HEK293 (cell line): ENCODE data around the gene SORBS2.
A peak's percentile ranks its signal among the peaks of the same experiment; 100 is the strongest.

ENCODE experiments used
- GLI4 ChIP-seq: fragments of 450-650 bp; formaldehyde crosslinking; IDR thresholded peaks from 2 replicates; pipeline ENCODE4 v1.5.1; 2016; ENCODE audit warnings: missing biosample characterization, missing genetic modification characterization
- HOXA7 ChIP-seq: sonication (generic); formaldehyde crosslinking; IDR thresholded peaks from 2 replicates; pipeline ENCODE4 v1.8.1; 2022; ENCODE audit warnings: missing genetic modification reagents, borderline replicate concordance
- KLF1 ChIP-seq: fragments of 450-650 bp; formaldehyde crosslinking; IDR thresholded peaks from 2 replicates; pipeline ENCODE4 v1.5.1; 2016; ENCODE audit warnings: missing biosample characterization, missing genetic modification characterization
- RBAK ChIP-seq: fragments of 450-650 bp; formaldehyde crosslinking; IDR thresholded peaks from 2 replicates; pipeline ENCODE4 v1.5.1; 2016; ENCODE audit warnings: missing biosample characterization, missing genetic modification characterization
- REPIN1 ChIP-seq: fragments of 450-650 bp; formaldehyde crosslinking; IDR thresholded peaks from 2 replicates; pipeline ENCODE4 v1.5.1; 2017; ENCODE audit warnings: missing biosample characterization, missing genetic modification characterization, low read depth
- SALL2 ChIP-seq: fragments of 450-650 bp; formaldehyde crosslinking; IDR thresholded peaks from 2 replicates; pipeline ENCODE4 v1.5.0; 2017; ENCODE audit warnings: missing biosample characterization, mild to moderate bottlenecking, missing genetic modification characterization, borderline replicate concordance
- SCRT2 ChIP-seq: fragments of 450-650 bp; formaldehyde crosslinking; IDR thresholded peaks from 2 replicates; pipeline ENCODE4 v1.5.1; 2016; ENCODE audit warnings: missing biosample characterization, missing genetic modification characterization
- SP3 ChIP-seq: fragments of 450-650 bp; formaldehyde crosslinking; IDR thresholded peaks from 2 replicates; pipeline ENCODE4 v1.5.1; 2016; ENCODE audit warnings: missing biosample characterization, missing genetic modification characterization
- YY1 ChIP-seq: fragments of 450-650 bp; formaldehyde crosslinking; IDR thresholded peaks from 2 replicates; pipeline ENCODE4 v1.5.1; 2018; ENCODE audit warnings: missing biosample characterization, missing genetic modification characterization
- YY2 ChIP-seq: fragments of 450-650 bp; formaldehyde crosslinking; IDR thresholded peaks from 2 replicates; pipeline ENCODE4 v1.5.1; 2016; ENCODE audit warnings: missing biosample characterization, missing genetic modification characterization
- ZFP41 ChIP-seq: fragments of 450-650 bp; formaldehyde crosslinking; IDR thresholded peaks from 2 replicates; pipeline ENCODE4 v1.5.1; 2016; ENCODE audit warnings: missing biosample characterization, missing genetic modification characterization, borderline replicate concordance
- ZNF121 ChIP-seq: fragments of 450-650 bp; formaldehyde crosslinking; IDR thresholded peaks from 2 replicates; pipeline ENCODE4 v1.5.1; 2016; ENCODE audit warnings: missing biosample characterization, missing genetic modification characterization
- ZNF184 ChIP-seq: fragments of 450-650 bp; IDR thresholded peaks from 2 replicates; pipeline ENCODE4 v1.5.1; 2018; ENCODE audit warnings: missing biosample characterization, mild to moderate bottlenecking, missing genetic modification characterization
- ZNF211 ChIP-seq: fragments of 450-650 bp; formaldehyde crosslinking; IDR thresholded peaks from 2 replicates; pipeline ENCODE4 v1.5.1; 2016; ENCODE audit warnings: low read depth, missing biosample characterization, missing genetic modification characterization
- ZNF391 ChIP-seq: fragments of 450-650 bp; formaldehyde crosslinking; IDR thresholded peaks from 2 replicates; pipeline ENCODE4 v1.5.1; 2016; ENCODE audit warnings: low read depth, missing biosample characterization, missing genetic modification characterization, borderline replicate concordance
- ZNF423 ChIP-seq: fragments of 450-650 bp; formaldehyde crosslinking; IDR thresholded peaks from 2 replicates; pipeline ENCODE4 v1.5.1; 2016; ENCODE audit warnings: missing biosample characterization, missing genetic modification characterization
- ZNF530 ChIP-seq: fragments of 450-650 bp; formaldehyde crosslinking; IDR thresholded peaks from 2 replicates; pipeline ENCODE4 v1.5.1; 2016; ENCODE audit warnings: low read depth, missing biosample characterization, missing genetic modification characterization
- ZNF555 ChIP-seq: fragments of 450-650 bp; formaldehyde crosslinking; conservative IDR thresholded peaks from 2 replicates; pipeline ENCODE4 v1.5.1; 2017; ENCODE audit warnings: missing biosample characterization, mild to moderate bottlenecking, missing genetic modification characterization, inconsistent platforms
- ZNF558 ChIP-seq: fragments of 450-650 bp; formaldehyde crosslinking; IDR thresholded peaks from 2 replicates; pipeline ENCODE4 v1.5.1; 2016; ENCODE audit warnings: missing biosample characterization, missing genetic modification characterization
- ZNF560 ChIP-seq: fragments of 450-650 bp; formaldehyde crosslinking; IDR thresholded peaks from 2 replicates; pipeline ENCODE4 v1.5.1; 2017; ENCODE audit warnings: missing biosample characterization, missing genetic modification characterization, borderline replicate concordance
- ZNF664 ChIP-seq: fragments of 450-650 bp; formaldehyde crosslinking; IDR thresholded peaks from 2 replicates; pipeline ENCODE4 v1.5.1; 2016; ENCODE audit warnings: missing biosample characterization, missing genetic modification characterization
- ZNF670 ChIP-seq: fragments of 450-650 bp; formaldehyde crosslinking; IDR thresholded peaks from 2 replicates; pipeline ENCODE4 v1.5.1; 2016; ENCODE audit warnings: missing biosample characterization, missing genetic modification characterization, low read depth
- ZNF701 ChIP-seq: fragments of 450-650 bp; formaldehyde crosslinking; IDR thresholded peaks from 2 replicates; pipeline ENCODE4 v1.5.1; 2016; ENCODE audit warnings: missing biosample characterization, missing genetic modification characterization
- ZNF747 ChIP-seq: fragments of 450-650 bp; formaldehyde crosslinking; IDR thresholded peaks from 2 replicates; pipeline ENCODE4 v1.5.1; 2016; ENCODE audit warnings: missing biosample characterization, missing genetic modification characterization
- ZNF837 ChIP-seq: fragments of 450-650 bp; formaldehyde crosslinking; IDR thresholded peaks from 2 replicates; pipeline ENCODE4 v1.5.1; 2016; ENCODE audit warnings: missing biosample characterization, missing genetic modification characterization
- TF ChIP-seq, protein P1 (sequence below): fragments of 450-650 bp; formaldehyde crosslinking; IDR thresholded peaks from 2 replicates; pipeline ENCODE4 v1.5.1; 2016; ENCODE audit warnings: missing biosample characterization, missing genetic modification characterization, low read depth
- TF ChIP-seq, protein P2 (sequence below): fragments of 450-650 bp; formaldehyde crosslinking; IDR thresholded peaks from 2 replicates; pipeline ENCODE4 v1.5.1; 2016; ENCODE audit warnings: missing biosample characterization, missing genetic modification characterization
- TF ChIP-seq, protein P3 (sequence below): sonication (generic); formaldehyde crosslinking; IDR thresholded peaks from 2 replicates; pipeline ENCODE4 v1.8.1; 2022; ENCODE audit warnings: mild to moderate bottlenecking, moderate library complexity, missing genetic modification reagents
- TF ChIP-seq, protein P4 (sequence below): fragments of 450-650 bp; formaldehyde crosslinking; IDR thresholded peaks from 2 replicates; pipeline ENCODE4 v1.5.1; 2016; ENCODE audit warnings: missing biosample characterization, missing genetic modification characterization
- TF ChIP-seq, protein P5 (sequence below): fragments of 450-650 bp; formaldehyde crosslinking; IDR thresholded peaks from 2 replicates; pipeline ENCODE4 v1.5.1; 2016; ENCODE audit warnings: missing biosample characterization, missing genetic modification characterization
- TF ChIP-seq, protein P6 (sequence below): fragments of 450-650 bp; formaldehyde crosslinking; IDR thresholded peaks from 2 replicates; pipeline ENCODE4 v1.5.1; 2016; ENCODE audit warnings: missing biosample characterization, missing genetic modification characterization, borderline replicate concordance

SORBS2 gene

DNA sequence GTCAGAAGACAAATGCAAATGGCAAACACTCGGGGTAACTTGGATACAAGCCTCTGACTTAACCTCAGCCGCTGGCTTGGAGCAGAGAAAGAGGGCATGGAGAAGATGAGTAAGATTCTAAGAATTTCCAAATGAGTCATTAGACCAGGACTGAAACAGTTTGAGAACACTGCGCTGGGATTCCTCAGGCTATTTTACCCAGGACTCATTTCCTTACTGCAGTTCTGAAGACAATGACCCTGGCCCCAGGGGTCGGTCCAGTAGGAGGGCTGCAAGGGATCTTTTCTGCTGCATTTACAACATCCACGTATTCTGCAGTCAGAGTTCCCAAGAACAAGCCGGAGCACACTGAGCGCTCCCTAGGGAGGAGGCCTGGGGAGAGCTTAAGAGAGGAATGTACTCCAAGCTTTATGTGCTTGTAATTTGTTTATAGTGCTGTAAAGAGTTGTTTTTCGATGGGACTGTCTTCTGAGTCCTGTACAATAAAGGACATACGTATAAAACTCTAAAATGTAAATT, 27.3 kb upstream of the SORBS2 start (continued):
- TF ChIP-seq, protein P1, sequence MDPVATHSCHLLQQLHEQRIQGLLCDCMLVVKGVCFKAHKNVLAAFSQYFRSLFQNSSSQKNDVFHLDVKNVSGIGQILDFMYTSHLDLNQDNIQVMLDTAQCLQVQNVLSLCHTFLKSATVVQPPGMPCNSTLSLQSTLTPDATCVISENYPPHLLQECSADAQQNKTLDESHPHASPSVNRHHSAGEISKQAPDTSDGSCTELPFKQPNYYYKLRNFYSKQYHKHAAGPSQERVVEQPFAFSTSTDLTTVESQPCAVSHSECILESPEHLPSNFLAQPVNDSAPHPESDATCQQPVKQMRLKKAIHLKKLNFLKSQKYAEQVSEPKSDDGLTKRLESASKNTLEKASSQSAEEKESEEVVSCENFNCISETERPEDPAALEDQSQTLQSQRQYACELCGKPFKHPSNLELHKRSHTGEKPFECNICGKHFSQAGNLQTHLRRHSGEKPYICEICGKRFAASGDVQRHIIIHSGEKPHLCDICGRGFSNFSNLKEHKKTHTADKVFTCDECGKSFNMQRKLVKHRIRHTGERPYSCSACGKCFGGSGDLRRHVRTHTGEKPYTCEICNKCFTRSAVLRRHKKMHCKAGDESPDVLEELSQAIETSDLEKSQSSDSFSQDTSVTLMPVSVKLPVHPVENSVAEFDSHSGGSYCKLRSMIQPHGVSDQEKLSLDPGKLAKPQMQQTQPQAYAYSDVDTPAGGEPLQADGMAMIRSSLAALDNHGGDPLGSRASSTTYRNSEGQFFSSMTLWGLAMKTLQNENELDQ (tag by site-specific recombination) = no peak
- TF ChIP-seq REPIN1 (tag by site-specific recombination) (no peak), GLI4 (tag by site-specific recombination) (no peak), ZNF555 (tag by site-specific recombination) (no peak), HOXA7 (CRISPR knock-in tag) (no peak), ZFP41 (tag by site-specific recombination) (no peak), RBAK (no peak), ZNF211 (tag by site-specific recombination) (no peak), ZNF558 (tag by site-specific recombination) (no peak), SCRT2 (tag by site-specific recombination) (no peak), ZNF560 (tag by site-specific recombination) (no peak), KLF1 (tag by site-specific recombination) (no peak), ZNF701 (no peak), ZNF423 (tag by site-specific recombination) (peak; percentile 73), ZNF670 (tag by site-specific recombination) (no peak), ZNF837 (tag by site-specific recombination) (no peak), YY2 (no peak), ZNF391 (tag by site-specific recombination) (0 out of 2 replicates have a peak, but pooled peaks have one; percentile 11), ZNF747 (tag by site-specific recombination) (no peak), ZNF530 (no peak), ZNF664 (tag by site-specific recombination) (no peak), YY1 (tag by site-specific recombination) (no peak), SALL2 (tag by site-specific recombination) (no peak), SP3 (no peak), ZNF121 (no peak), ZNF184 (tag by site-specific recombination) (0 out of 2 replicates have a peak, but pooled peaks have one; percentile 22)
- TF ChIP-seq, protein P2, sequence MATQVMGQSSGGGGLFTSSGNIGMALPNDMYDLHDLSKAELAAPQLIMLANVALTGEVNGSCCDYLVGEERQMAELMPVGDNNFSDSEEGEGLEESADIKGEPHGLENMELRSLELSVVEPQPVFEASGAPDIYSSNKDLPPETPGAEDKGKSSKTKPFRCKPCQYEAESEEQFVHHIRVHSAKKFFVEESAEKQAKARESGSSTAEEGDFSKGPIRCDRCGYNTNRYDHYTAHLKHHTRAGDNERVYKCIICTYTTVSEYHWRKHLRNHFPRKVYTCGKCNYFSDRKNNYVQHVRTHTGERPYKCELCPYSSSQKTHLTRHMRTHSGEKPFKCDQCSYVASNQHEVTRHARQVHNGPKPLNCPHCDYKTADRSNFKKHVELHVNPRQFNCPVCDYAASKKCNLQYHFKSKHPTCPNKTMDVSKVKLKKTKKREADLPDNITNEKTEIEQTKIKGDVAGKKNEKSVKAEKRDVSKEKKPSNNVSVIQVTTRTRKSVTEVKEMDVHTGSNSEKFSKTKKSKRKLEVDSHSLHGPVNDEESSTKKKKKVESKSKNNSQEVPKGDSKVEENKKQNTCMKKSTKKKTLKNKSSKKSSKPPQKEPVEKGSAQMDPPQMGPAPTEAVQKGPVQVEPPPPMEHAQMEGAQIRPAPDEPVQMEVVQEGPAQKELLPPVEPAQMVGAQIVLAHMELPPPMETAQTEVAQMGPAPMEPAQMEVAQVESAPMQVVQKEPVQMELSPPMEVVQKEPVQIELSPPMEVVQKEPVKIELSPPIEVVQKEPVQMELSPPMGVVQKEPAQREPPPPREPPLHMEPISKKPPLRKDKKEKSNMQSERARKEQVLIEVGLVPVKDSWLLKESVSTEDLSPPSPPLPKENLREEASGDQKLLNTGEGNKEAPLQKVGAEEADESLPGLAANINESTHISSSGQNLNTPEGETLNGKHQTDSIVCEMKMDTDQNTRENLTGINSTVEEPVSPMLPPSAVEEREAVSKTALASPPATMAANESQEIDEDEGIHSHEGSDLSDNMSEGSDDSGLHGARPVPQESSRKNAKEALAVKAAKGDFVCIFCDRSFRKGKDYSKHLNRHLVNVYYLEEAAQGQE (tag by site-specific recombination) = no peak
- TF ChIP-seq, protein P3, sequence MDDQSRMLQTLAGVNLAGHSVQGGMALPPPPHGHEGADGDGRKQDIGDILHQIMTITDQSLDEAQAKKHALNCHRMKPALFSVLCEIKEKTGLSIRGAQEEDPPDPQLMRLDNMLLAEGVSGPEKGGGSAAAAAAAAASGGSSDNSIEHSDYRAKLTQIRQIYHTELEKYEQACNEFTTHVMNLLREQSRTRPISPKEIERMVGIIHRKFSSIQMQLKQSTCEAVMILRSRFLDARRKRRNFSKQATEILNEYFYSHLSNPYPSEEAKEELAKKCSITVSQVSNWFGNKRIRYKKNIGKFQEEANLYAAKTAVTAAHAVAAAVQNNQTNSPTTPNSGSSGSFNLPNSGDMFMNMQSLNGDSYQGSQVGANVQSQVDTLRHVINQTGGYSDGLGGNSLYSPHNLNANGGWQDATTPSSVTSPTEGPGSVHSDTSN (CRISPR knock-in tag) = no peak
- TF ChIP-seq, protein P4, sequence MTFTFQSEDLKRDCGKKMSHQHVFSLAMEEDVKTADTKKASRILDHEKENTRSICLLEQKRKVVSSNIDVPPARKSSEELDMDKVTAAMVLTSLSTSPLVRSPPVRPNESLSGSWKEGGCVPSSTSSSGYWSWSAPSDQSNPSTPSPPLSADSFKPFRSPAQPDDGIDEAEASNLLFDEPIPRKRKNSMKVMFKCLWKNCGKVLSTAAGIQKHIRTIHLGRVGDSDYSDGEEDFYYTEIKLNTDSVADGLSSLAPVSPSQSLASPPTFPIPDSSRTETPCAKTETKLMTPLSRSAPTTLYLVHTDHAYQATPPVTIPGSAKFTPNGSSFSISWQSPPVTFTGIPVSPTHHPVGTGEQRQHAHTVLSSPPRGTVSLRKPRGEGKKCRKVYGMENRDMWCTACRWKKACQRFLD (tag by site-specific recombination) = no peak
- TF ChIP-seq, protein P5, sequence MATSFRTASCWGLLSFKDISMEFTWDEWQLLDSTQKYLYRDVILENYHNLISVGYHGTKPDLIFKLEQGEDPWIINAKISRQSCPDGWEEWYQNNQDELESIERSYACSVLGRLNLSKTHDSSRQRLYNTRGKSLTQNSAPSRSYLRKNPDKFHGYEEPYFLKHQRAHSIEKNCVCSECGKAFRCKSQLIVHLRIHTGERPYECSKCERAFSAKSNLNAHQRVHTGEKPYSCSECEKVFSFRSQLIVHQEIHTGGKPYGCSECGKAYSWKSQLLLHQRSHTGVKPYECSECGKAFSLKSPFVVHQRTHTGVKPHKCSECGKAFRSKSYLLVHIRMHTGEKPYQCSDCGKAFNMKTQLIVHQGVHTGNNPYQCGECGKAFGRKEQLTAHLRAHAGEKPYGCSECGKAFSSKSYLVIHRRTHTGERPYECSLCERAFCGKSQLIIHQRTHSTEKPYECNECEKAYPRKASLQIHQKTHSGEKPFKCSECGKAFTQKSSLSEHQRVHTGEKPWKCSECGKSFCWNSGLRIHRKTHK (tag by site-specific recombination) = no peak
- TF ChIP-seq, protein P6, sequence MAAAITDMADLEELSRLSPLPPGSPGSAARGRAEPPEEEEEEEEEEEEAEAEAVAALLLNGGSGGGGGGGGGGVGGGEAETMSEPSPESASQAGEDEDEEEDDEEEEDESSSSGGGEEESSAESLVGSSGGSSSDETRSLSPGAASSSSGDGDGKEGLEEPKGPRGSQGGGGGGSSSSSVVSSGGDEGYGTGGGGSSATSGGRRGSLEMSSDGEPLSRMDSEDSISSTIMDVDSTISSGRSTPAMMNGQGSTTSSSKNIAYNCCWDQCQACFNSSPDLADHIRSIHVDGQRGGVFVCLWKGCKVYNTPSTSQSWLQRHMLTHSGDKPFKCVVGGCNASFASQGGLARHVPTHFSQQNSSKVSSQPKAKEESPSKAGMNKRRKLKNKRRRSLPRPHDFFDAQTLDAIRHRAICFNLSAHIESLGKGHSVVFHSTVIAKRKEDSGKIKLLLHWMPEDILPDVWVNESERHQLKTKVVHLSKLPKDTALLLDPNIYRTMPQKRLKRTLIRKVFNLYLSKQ (tag by site-specific recombination) = no peak
